Prostate gland (tissue), 2 donors: ENCODE results near the gene SLC25A13. TPM values are rescaled to one million over a fixed set of nuclear protein-coding genes. Genes with fewer than 3 reads are reported as not detected.

ENCODE experiments used
- DNase-seq: peaks from one replicate; pipeline ENCODE4 v3.0.0-alpha.2; 2019; ENCODE audit warnings: low spot score
- H3K27ac ChIP-seq, 2 donors: fragments of 200-600 bp; sonication (generic); 2 replicates each; pipeline ENCODE4 v1.5.1; 2017 to 2019
- H3K27me3 ChIP-seq: fragments of 200-600 bp; sonication (generic); replicated peaks from 2 replicates; pipeline ENCODE4 v1.5.1; 2019; ENCODE audit not compliant: insufficient read depth
- H3K36me3 ChIP-seq, 2 donors: fragments of 200-600 bp; sonication (generic); 1 replicate in 1 of 2; 2 replicates in 1 of 2; pipeline versions ENCODE4 v1.5.1 to v1.8.1; 2017 to 2019
- H3K4me1 ChIP-seq: fragments of 200-600 bp; sonication (generic); replicated peaks from 2 replicates; pipeline ENCODE4 v1.5.1; 2019
- H3K4me3 ChIP-seq, 2 donors: fragments of 200-600 bp; sonication (generic); 2 replicates each; pipeline ENCODE4 v1.5.1; 2017 to 2019
- H3K9me3 ChIP-seq: fragments of 200-600 bp; sonication (generic); 2 replicates; pipeline ENCODE4 v1.5.1; 2017
- CTCF ChIP-seq, 4 experiments: fragments of 200-600 bp in 2 of 4; fragments of 450-650 bp in 2 of 4; sonication (generic) in 2 of 4; IDR thresholded peaks; 1 replicate in 3 of 4; 2 replicates in 1 of 4; pipeline ENCODE4 v1.5.1; 2016 to 2019; ENCODE audit warnings: antibody characterized with exemption in 4 of 4, mild to moderate bottlenecking in 2 of 4, moderate library complexity in 2 of 4
- POLR2A ChIP-seq: fragments of 450-650 bp; IDR thresholded peaks from one replicate; pipeline ENCODE4 v1.6.1; 2016; ENCODE audit warnings: antibody characterized with exemption, mild to moderate bottlenecking
- POLR2AphosphoS5 ChIP-seq: sonication (generic); formaldehyde crosslinking; IDR thresholded peaks from one replicate; pipeline ENCODE4 v1.6.1; 2017; ENCODE audit warnings: antibody characterized with exemption
- WGBS: methylation state at CpG from one replicate; pipeline ENCODE4 v1.1.5; 2018; 5-methylcytosine and 5-hydroxymethylcytosine counted together
- intact Hi-C: fragments of 100-400 bp; cut with DNase I; formaldehyde crosslinking; loops from one replicate; pipeline ENCODE4 v1.14.2; 2022
- total RNA-seq, 2 donors: library from RNA; depleted of rRNA; stranded (reverse); fragments of >200 nt; gene quantifications; one replicate each; pipeline ENCODE4 v1.1.0, GENCODE V29; 2016

SLC25A13 gene
- total RNA-seq, 2 donors from 2014 or later: 14.4 to 41.6 TPM

- H3K4me3 ChIP-seq: no peak overlapping the region
- 90% methylated on average over 2 of the region's 2 CpGs for WGBS
- no peaks in the 10 kb centered on the region for H3K4me1 ChIP-seq
- intact Hi-C loops: no loop called here
- no peak overlapping the region for H3K27ac ChIP-seq
- no peaks in the 10 kb centered on the region for H3K9me3 ChIP-seq
- TF ChIP-seq CTCF (IDR thresholded peaks at IDR 0.05) (no peak), POLR2A (no peak), POLR2AphosphoS5 (no peak)
- no peaks in the 10 kb centered on the region for H3K36me3 ChIP-seq
- H3K27me3 ChIP-seq: no peaks in the 10 kb centered on the region
- DNase-seq: no peak
These were observed 22.3 kb upstream of the SLC25A13 start for GRCh38 chr7:96344236-96344635.

- no peak overlapping the region for H3K27ac ChIP-seq
- no peaks in the 10 kb centered on the region for H3K9me3 ChIP-seq
- intact Hi-C loops: no loop called here
- H3K36me3 ChIP-seq: no peaks in the 10 kb centered on the region
- no peak overlapping the region for H3K4me3 ChIP-seq
- WGBS: 24% methylated on average over 1 of the region's 1 CpG
- no peaks in the 10 kb centered on the region for H3K4me1 ChIP-seq
- DNase-seq: no peak
- no peaks in the 10 kb centered on the region for H3K27me3 ChIP-seq
- TF ChIP-seq CTCF (IDR thresholded peaks at IDR 0.05): no peak
- no peak for TF ChIP-seq POLR2A
- TF ChIP-seq POLR2AphosphoS5: no peak
These were observed 20.2 kb upstream of the SLC25A13 start for GRCh38 chr7:96342049-96342448.

GRCh38 chr7:96337519-96337918 lies 15.6 kb upstream of the SLC25A13 start:
- intact Hi-C loops: no loop called here
- TF ChIP-seq CTCF (IDR thresholded peaks at IDR 0.05) (no peak), POLR2AphosphoS5 (no peak), POLR2A (no peak)
- no peaks in the 10 kb centered on the region for H3K9me3 ChIP-seq

GRCh38 chr7:96332325-96332724 lies 10.4 kb upstream of the SLC25A13 start:
- 83% methylated on average over 3 of the region's 3 CpGs for WGBS
- Histone ChIP-seq H3K27me3 (no peaks in the 10 kb centered on the region), H3K9me3 (no peaks in the 10 kb centered on the region), H3K4me3 (no peak overlapping the region), H3K4me1 (no peaks in the 10 kb centered on the region), H3K27ac (no peak overlapping the region), H3K36me3 (no peaks in the 10 kb centered on the region)
- intact Hi-C loops: no loop called here
- no peak for DNase-seq
- TF ChIP-seq POLR2AphosphoS5 (no peak), POLR2A (no peak), CTCF (IDR thresholded peaks at IDR 0.05) (no peak)

More at GRCh38 chr7:96337519-96337918, 15.6 kb upstream of the SLC25A13 start:
- DNase-seq: no peak
- Histone ChIP-seq H3K27ac (no peak overlapping the region), H3K4me1 (no peaks in the 10 kb centered on the region), H3K36me3 (no peaks in the 10 kb centered on the region), H3K27me3 (no peaks in the 10 kb centered on the region), H3K4me3 (no peak overlapping the region)

GRCh38 chr7:96331775-96332174 lies 9.9 kb upstream of the SLC25A13 start:
- Histone ChIP-seq H3K4me1 (no peaks in the 10 kb centered on the region), H3K27me3 (no peaks in the 10 kb centered on the region), H3K27ac (no peak overlapping the region), H3K9me3 (no peaks in the 10 kb centered on the region), H3K4me3 (no peak overlapping the region), H3K36me3 (no peaks in the 10 kb centered on the region)
- TF ChIP-seq POLR2AphosphoS5: no peak
- TF ChIP-seq POLR2A: no peak
- intact Hi-C loops: no loop called here
- DNase-seq: no peak
- WGBS: 88% methylated on average over 3 of the region's 3 CpGs
